ENCODE data around the gene HNRNPA1. TPM values are rescaled to one million over a fixed set of nuclear protein-coding genes. Genes with fewer than 3 reads are reported as not detected.
A peak's percentile ranks its signal among the peaks of the same experiment; 100 is the strongest.
"Not testable (repeated sequence)": the region's sequence is repeated elsewhere in the genome, so short reads cannot be mapped to it uniquely, and the experiment has no call there.

HNRNPA1 gene
- total RNA-seq, 8 experiments from 2014 or later: 737 to 3,366 (median 1,605) TPM

- ATAC-seq (replicated peaks in 6 of 8): peak; percentile 71 to 86 (median 84)
- in situ Hi-C loops (cut with MboI; ENCODE audit: low pct_unique_long_range_greater_than_20kb in 2 of 9, low sequenced_read_pairs in 9 of 9, unreplicated experiment in 9 of 9): no loop called here
- Histone ChIP-seq H3K4me1 (replicated peaks in 1 of 2) (peaks cover 31 to 46% of the 10 kb centered on the region in 2 donors), H3K27ac (peak within 1 kb of the TSS; percentile 96), H3K4me3 (peak within 1 kb of the TSS; percentile 60 to 73 (median 71))
- 0 to 5% (median 0%) methylated on average over 1 to 17 of the region's 49 CpGs; no CpG with 5 or more reads in 1 of the 10 experiments for WGBS, 10 experiments
These were observed 676 bp upstream of the HNRNPA1 start, which contains the start of gene CBX5 for GRCh38 chr12:54279632-54280467. TSS of gene CBX5 (minus strand) at chr12:54280122. CDS start at chr12:54257650, 22,472 bp downstream.

GRCh38 chr12:54281261-54281638 is 724 bp downstream of the HNRNPA1 start:
- H3K4me1 ChIP-seq (replicated peaks in 1 of 2): peaks cover 31 to 52% of the 10 kb centered on the region in 2 donors
- 0 to 4% (median 0%) methylated on average over 1 to 9 of the region's 10 CpGs for WGBS, 10 experiments

GRCh38 chr12:54281694-54282093 is 1.2 kb downstream of the HNRNPA1 start:
- WGBS, 10 experiments: 0 to 20% (median 0%) methylated on average over 1 to 4 of the region's 4 CpGs; no CpG with 5 or more reads in 3 of the 10 experiments
- peaks cover 31 to 52% of the 10 kb centered on the region in 2 donors for H3K4me1 ChIP-seq (replicated peaks in 1 of 2)
- H3K27ac ChIP-seq; in situ Hi-C loops (cut with MboI; ENCODE audit: low pct_unique_long_range_greater_than_20kb in 2 of 9, low sequenced_read_pairs in 9 of 9, unreplicated experiment in 9 of 9); ATAC-seq (replicated peaks in 6 of 8): not testable (repeated sequence)
- peak overlapping the region; percentile 60 to 73 (median 71) for H3K4me3 ChIP-seq

More at GRCh38 chr12:54281261-54281638, 724 bp downstream of the HNRNPA1 start:
- Histone ChIP-seq H3K4me3 (peak overlapping the region; percentile 60 to 73 (median 71)), H3K27ac (peak overlapping the region; percentile 87 to 96)
- in situ Hi-C loops (cut with MboI; ENCODE audit: low pct_unique_long_range_greater_than_20kb in 2 of 9, low sequenced_read_pairs in 9 of 9, unreplicated experiment in 9 of 9); ATAC-seq (replicated peaks in 6 of 8): not testable (repeated sequence)

- Histone ChIP-seq H3K4me1 (replicated peaks in 1 of 2) (peaks cover 28 to 44% of the 10 kb centered on the region in 2 donors), H3K27ac (no peak overlapping the region)
- WGBS, 10 experiments: 0 to 100% (median 34%) methylated on average over 1 to 8 of the region's 11 CpGs
These were observed 2.5 kb downstream of the HNRNPA1 start for GRCh38 chr12:54282949-54283593.

GRCh38 chr12:54284070-54284780 is 3.7 kb downstream of the HNRNPA1 start:
- in situ Hi-C loops (cut with MboI; ENCODE audit: low pct_unique_long_range_greater_than_20kb in 2 of 9, low sequenced_read_pairs in 9 of 9, unreplicated experiment in 9 of 9): not testable (repeated sequence)

More at GRCh38 chr12:54282949-54283593, 2.5 kb downstream of the HNRNPA1 start:
- no peak for ATAC-seq (replicated peaks in 6 of 8)
- H3K4me3 ChIP-seq: peak overlapping the region in 2 of 5 donors; percentile 2 to 73
- in situ Hi-C loops (cut with MboI; ENCODE audit: low pct_unique_long_range_greater_than_20kb in 2 of 9, low sequenced_read_pairs in 9 of 9, unreplicated experiment in 9 of 9): no loop called here

GRCh38 chr12:54285150-54286041 is 4.9 kb downstream of the HNRNPA1 start:
- 31 to 100% (median 69%) methylated on average over 1 to 4 of the region's 5 CpGs; no CpG with 5 or more reads in 2 of the 10 experiments for WGBS, 10 experiments
- peaks cover 28 to 40% of the 10 kb centered on the region in 2 donors for H3K4me1 ChIP-seq (replicated peaks in 1 of 2)
- in situ Hi-C loops (cut with MboI; ENCODE audit: low pct_unique_long_range_greater_than_20kb in 2 of 9, low sequenced_read_pairs in 9 of 9, unreplicated experiment in 9 of 9): no loop called here
- H3K4me3 ChIP-seq: no peak overlapping the region
- H3K27ac ChIP-seq: no peak overlapping the region
- no peak for ATAC-seq (replicated peaks in 6 of 8)

More at GRCh38 chr12:54284070-54284780, 3.7 kb downstream of the HNRNPA1 start:
- Histone ChIP-seq H3K4me3 (peak overlapping the region in 1 of 5 donors; percentile 2), H3K4me1 (replicated peaks in 1 of 2) (peaks cover 28 to 40% of the 10 kb centered on the region in 2 donors)
- ATAC-seq (replicated peaks in 6 of 8); H3K27ac ChIP-seq: not testable (repeated sequence)
- 0 to 86% (median 78%) methylated on average over 1 of the region's 2 CpGs; no CpG with 5 or more reads in 1 of the 10 experiments for WGBS, 10 experiments

- H3K27ac ChIP-seq: no peak overlapping the region
- 45 to 100% (median 95%) methylated on average over 3 to 9 of the region's 12 CpGs; no CpG with 5 or more reads in 1 of the 10 experiments for WGBS, 10 experiments
- in situ Hi-C loops (cut with MboI; ENCODE audit: low pct_unique_long_range_greater_than_20kb in 2 of 9, low sequenced_read_pairs in 9 of 9, unreplicated experiment in 9 of 9): no loop called here
- no peak overlapping the region for H3K4me3 ChIP-seq
- no peak for ATAC-seq (replicated peaks in 6 of 8)
- H3K4me1 ChIP-seq (replicated peaks in 1 of 2): peaks cover 27 to 40% of the 10 kb centered on the region in 2 donors
These were observed 5.8 kb downstream of the HNRNPA1 start for GRCh38 chr12:54286042-54287030.

- WGBS, 10 experiments: 49 to 100% (median 82%) methylated on average over 1 to 8 of the region's 8 CpGs
- in situ Hi-C loops (cut with MboI; ENCODE audit: low pct_unique_long_range_greater_than_20kb in 2 of 9, low sequenced_read_pairs in 9 of 9, unreplicated experiment in 9 of 9): no loop called here
- peaks cover 17 to 29% of the 10 kb centered on the region in 2 donors for H3K4me1 ChIP-seq (replicated peaks in 1 of 2)
- no peak overlapping the region for H3K27ac ChIP-seq
- peak in 1 of 8 experiments; percentile 3 for ATAC-seq (replicated peaks in 6 of 8)
- no peak overlapping the region for H3K4me3 ChIP-seq
These were observed 7.0 kb downstream of the HNRNPA1 start for GRCh38 chr12:54287261-54288157.

GRCh38 chr12:54292083-54292930 is 11.8 kb downstream of the HNRNPA1 start:
- in situ Hi-C loops (cut with MboI; ENCODE audit: low pct_unique_long_range_greater_than_20kb in 2 of 9, low sequenced_read_pairs in 9 of 9, unreplicated experiment in 9 of 9): no loop called here
- no peak overlapping the region for H3K4me3 ChIP-seq
- H3K4me1 ChIP-seq (replicated peaks in 1 of 2): no peaks in the 10 kb centered on the region
- ATAC-seq (replicated peaks in 6 of 8): no peak
- H3K27ac ChIP-seq: no peak overlapping the region
- WGBS, 10 experiments: 70 to 100% (median 92%) methylated on average over 1 to 18 of the region's 30 CpGs; no CpG with 5 or more reads in 1 of the 10 experiments

- WGBS, 10 experiments: 100% methylated on average over 1 to 6 of the region's 7 CpGs; no CpG with 5 or more reads in 8 of the 10 experiments
- in situ Hi-C loops (cut with MboI; ENCODE audit: low pct_unique_long_range_greater_than_20kb in 2 of 9, low sequenced_read_pairs in 9 of 9, unreplicated experiment in 9 of 9): no loop called here
- ATAC-seq (replicated peaks in 6 of 8): no peak
- no peaks in the 10 kb centered on the region for H3K4me1 ChIP-seq (replicated peaks in 1 of 2)
- no peak overlapping the region for H3K4me3 ChIP-seq
- H3K27ac ChIP-seq: no peak overlapping the region
These were observed 12.4 kb downstream of the HNRNPA1 start for GRCh38 chr12:54292931-54293241.
